ENCODE results near the gene SLC5A9.

- TF ChIP-seq, protein P1, sequence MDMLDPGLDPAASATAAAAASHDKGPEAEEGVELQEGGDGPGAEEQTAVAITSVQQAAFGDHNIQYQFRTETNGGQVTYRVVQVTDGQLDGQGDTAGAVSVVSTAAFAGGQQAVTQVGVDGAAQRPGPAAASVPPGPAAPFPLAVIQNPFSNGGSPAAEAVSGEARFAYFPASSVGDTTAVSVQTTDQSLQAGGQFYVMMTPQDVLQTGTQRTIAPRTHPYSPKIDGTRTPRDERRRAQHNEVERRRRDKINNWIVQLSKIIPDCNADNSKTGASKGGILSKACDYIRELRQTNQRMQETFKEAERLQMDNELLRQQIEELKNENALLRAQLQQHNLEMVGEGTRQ (IDR thresholded peaks at IDR 0.05; ENCODE audit: borderline replicate concordance, low read depth, low read length): no peak
- no peak for TF ChIP-seq ZNF24 (IDR thresholded peaks at IDR 0.05)
- TF ChIP-seq POLR2AphosphoS5 (IDR thresholded peaks at IDR 0.05; ENCODE audit: low read length): no peak
- TF ChIP-seq STAT3 (IDR thresholded peaks at IDR 0.05; ENCODE audit: low read depth, low read length): no peak
- TF ChIP-seq EZH2 (IDR thresholded peaks at IDR 0.05; ENCODE audit: borderline replicate concordance, control insufficient read depth, low read depth, low read length): no peak
Measured at GRCh38 chr1:48233666-48234485, 11.4 kb downstream of the SLC5A9 start.
